Type B pancreatic cell (in vitro differentiated cells): ENCODE data around the gene FMC1. TPM values are rescaled to one million over a fixed set of nuclear protein-coding genes. Genes with fewer than 3 reads are reported as not detected.
"Not testable (repeated sequence)": the region's sequence is repeated elsewhere in the genome, so short reads cannot be mapped to it uniquely, and the experiment has no call there.

ENCODE experiments used
- DNase-seq: peaks from one replicate; pipeline ENCODE4 v3.0.0; 2021; ENCODE audit warnings: mixed read lengths; ENCODE audit not compliant: unreplicated experiment; ENCODE audit errors: extremely low spot score
- H3K27ac Mint-ChIP-seq: 2 replicates; pipeline ENCODE4 v1.8.0; 2021; ENCODE audit warnings: mild to moderate bottlenecking, mixed read lengths
- H3K27me3 Mint-ChIP-seq: 2 replicates; pipeline ENCODE4 v1.8.0; 2021; ENCODE audit warnings: mixed read lengths
- H3K36me3 Mint-ChIP-seq: 2 replicates; pipeline ENCODE4 v1.8.0; 2021; ENCODE audit warnings: mixed read lengths
- H3K4me1 Mint-ChIP-seq: one replicate; pipeline ENCODE4 v1.8.0; 2021; ENCODE audit warnings: mixed read lengths; ENCODE audit not compliant: unreplicated experiment
- H3K4me3 Mint-ChIP-seq: 2 replicates; pipeline ENCODE4 v1.8.0; 2021; ENCODE audit warnings: mild to moderate bottlenecking, mixed read lengths
- H3K9me3 Mint-ChIP-seq: 2 replicates; pipeline ENCODE4 v1.8.0; 2021; ENCODE audit warnings: mixed read lengths
- CTCF ChIP-seq: fragments of 200-600 bp; sonication (generic); conservative IDR thresholded peaks from 2 replicates; pipeline ENCODE4 v1.5.0; 2021; ENCODE audit warnings: antibody characterized with exemption, mild to moderate bottlenecking
- total RNA-seq: library from RNA; stranded (reverse); gene quantifications from 2 replicates; pipeline ENCODE4 v1.2.1, GENCODE V29; 2021; ENCODE audit warnings: low replicate concordance

Gene FMC1
- total RNA-seq, 1 donor from 2014 or later = 15.2 TPM

- no peak for TF ChIP-seq CTCF
- Mint-ChIP-seq H3K4me1 (peaks cover 10% of the 10 kb centered on the region), H3K27ac (peak overlapping the region; percentile 100), H3K4me3 (peak overlapping the region; percentile 96), H3K27me3 (peaks cover 9% of the 10 kb centered on the region), H3K36me3 (peaks cover 20% of the 10 kb centered on the region), H3K9me3 (no peaks in the 10 kb centered on the region)
- no peak for DNase-seq
These were observed 404 bp upstream of the FMC1 start for GRCh38 chr7:139340808-139341057.

GRCh38 chr7:139341776-139342226, 664 bp downstream of the FMC1 start:
- DNase-seq = no peak
- Mint-ChIP-seq H3K27me3 (peaks cover 9% of the 10 kb centered on the region), H3K27ac (peak overlapping the region; percentile 100), H3K36me3 (peaks cover 22% of the 10 kb centered on the region), H3K4me3 (peak overlapping the region; percentile 96), H3K9me3 (no peaks in the 10 kb centered on the region), H3K4me1 (peaks cover 10% of the 10 kb centered on the region)
- no peak for TF ChIP-seq CTCF

GRCh38 chr7:139345042-139345441, 3.9 kb downstream of the FMC1 start:
- no peak for TF ChIP-seq CTCF
- H3K27me3 Mint-ChIP-seq = peaks cover 9% of the 10 kb centered on the region
- H3K4me1 Mint-ChIP-seq = peaks cover 10% of the 10 kb centered on the region
- no peak overlapping the region for H3K27ac Mint-ChIP-seq
- H3K4me3 Mint-ChIP-seq = no peak overlapping the region
- no peak for DNase-seq
- H3K36me3 Mint-ChIP-seq = peaks cover 41% of the 10 kb centered on the region
- H3K9me3 Mint-ChIP-seq = no peaks in the 10 kb centered on the region

GRCh38 chr7:139351027-139351426, 9.9 kb downstream of the FMC1 start:
- no peak for DNase-seq
- Mint-ChIP-seq H3K27me3 (no peaks in the 10 kb centered on the region), H3K4me3 (no peak overlapping the region), H3K36me3 (peaks cover 40% of the 10 kb centered on the region), H3K4me1 (no peaks in the 10 kb centered on the region), H3K9me3 (no peaks in the 10 kb centered on the region), H3K27ac (no peak overlapping the region)
- no peak for TF ChIP-seq CTCF

- Mint-ChIP-seq H3K27ac (no peak overlapping the region), H3K9me3 (no peaks in the 10 kb centered on the region), H3K27me3 (no peaks in the 10 kb centered on the region), H3K4me3 (no peak overlapping the region), H3K4me1 (no peaks in the 10 kb centered on the region), H3K36me3 (peaks cover 21% of the 10 kb centered on the region)
- TF ChIP-seq CTCF = no peak
- DNase-seq = no peak
These were observed 13.6 kb downstream of the FMC1 start for GRCh38 chr7:139354729-139355128.

GRCh38 chr7:139355320-139355719, 14.2 kb downstream of the FMC1 start:
- no peak for TF ChIP-seq CTCF
- DNase-seq = no peak
- H3K4me3 Mint-ChIP-seq = no peak overlapping the region
- H3K27me3 Mint-ChIP-seq = no peaks in the 10 kb centered on the region
- H3K27ac Mint-ChIP-seq = no peak overlapping the region
- H3K4me1 Mint-ChIP-seq = no peaks in the 10 kb centered on the region
- H3K9me3 Mint-ChIP-seq = no peaks in the 10 kb centered on the region
- H3K36me3 Mint-ChIP-seq = peaks cover 18% of the 10 kb centered on the region

- Mint-ChIP-seq H3K4me3 (peak overlapping the region; percentile 99), H3K4me1 (peaks cover 20% of the 10 kb centered on the region), H3K27ac (peak overlapping the region; percentile 99)
- not testable (repeated sequence) for H3K36me3 Mint-ChIP-seq, H3K9me3 Mint-ChIP-seq, H3K27me3 Mint-ChIP-seq, DNase-seq
These were observed 16.8 kb downstream of the FMC1 start for GRCh38 chr7:139357729-139358506.
